PC-3 (cell line): Measurements from ENCODE around the gene PHKB. TPM values are rescaled to one million over a fixed set of nuclear protein-coding genes. Genes with fewer than 3 reads are reported as not detected.

Experiments
- ATAC-seq: fragments of 200-7000 bp; cut with Tn5 transposase; 2 replicates; pipeline ENCODE4 v1.9.1; 2020; ENCODE audit warnings: mild to moderate bottlenecking, moderate library complexity
- BruUV-seq: library from RNA; stranded (reverse); fragments of 400-500 nt; replicated peaks from 2 replicates; lab custom pipeline; 2021; lab: Mats Ljungman, UMichigan
- CTCF ChIA-PET: fragments of 300-600 bp; sonication (Branson Sonifier 250); formaldehyde crosslinking; loops from one replicate; lab custom pipeline; 2022; ENCODE audit warnings: antibody characterized with exemption; lab: Charles Lee
- POLR2A ChIA-PET: fragments of 300-600 bp; sonication (Branson Sonifier 250); formaldehyde crosslinking; loops from one replicate; lab custom pipeline; 2022; ENCODE audit warnings: antibody characterized with exemption; ENCODE audit not compliant: unreplicated experiment; lab: Charles Lee
- DNase-seq: peaks from one replicate; pipeline ENCODE4 v3.0.0-alpha.2; 2015
- H2AFZ ChIP-seq: fragments of 300-600 bp; sonication (generic); 2 replicates; pipeline ENCODE4 v1.6.0; 2016; ENCODE audit warnings: antibody characterized with exemption, low read length
- H3F3A ChIP-seq: fragments of 300-600 bp; sonication (generic); one replicate; pipeline ENCODE4 v1.6.0; 2017; ENCODE audit warnings: antibody characterized with exemption, low read length, control low read depth, mild to moderate bottlenecking; ENCODE audit not compliant: unreplicated experiment
- H3K27ac ChIP-seq: fragments of 300-600 bp; sonication (generic); 2 replicates; pipeline ENCODE4 v1.5.1; 2016; ENCODE audit warnings: mild to moderate bottlenecking, low read length
- H3K27me3 ChIP-seq: fragments of 300-600 bp; sonication (generic); 2 replicates; pipeline ENCODE4 v1.6.1; 2016; ENCODE audit warnings: low read length, mixed read lengths
- H3K36me3 ChIP-seq: fragments of 300-600 bp; sonication (generic); 2 replicates; pipeline ENCODE4 v1.6.1; 2016; ENCODE audit warnings: low read depth, mixed run types, low read length, mixed read lengths
- H3K4me1 ChIP-seq: fragments of 300-600 bp; sonication (generic); 2 replicates; pipeline ENCODE4 v1.5.1; 2016; ENCODE audit warnings: low read length; ENCODE audit not compliant: insufficient read depth
- H3K4me2 ChIP-seq: fragments of 300-600 bp; sonication (generic); 2 replicates; pipeline ENCODE4 v1.6.0; 2016; ENCODE audit warnings: low read length
- H3K4me3 ChIP-seq: fragments of 300-600 bp; sonication (generic); 2 replicates; pipeline ENCODE4 v1.5.1; 2016; ENCODE audit warnings: mild to moderate bottlenecking, low read length, mixed read lengths
- H3K79me2 ChIP-seq: fragments of 300-600 bp; sonication (generic); 2 replicates; pipeline ENCODE4 v1.6.1; 2017; ENCODE audit warnings: low read length, mixed read lengths
- H3K9ac ChIP-seq: fragments of 300-600 bp; sonication (generic); 2 replicates; pipeline ENCODE4 v1.6.0; 2016; ENCODE audit warnings: mild to moderate bottlenecking, low read length
- H3K9me2 ChIP-seq: fragments of 300-600 bp; sonication (generic); replicated peaks from 2 replicates; pipeline ENCODE4 v1.6.1; 2016; ENCODE audit warnings: mixed run types, low read length, mixed read lengths
- H3K9me3 ChIP-seq: fragments of 300-600 bp; sonication (generic); 2 replicates; pipeline ENCODE4 v1.6.1; 2016; ENCODE audit warnings: low read length, mixed read lengths
- H4K20me1 ChIP-seq: fragments of 300-600 bp; sonication (generic); 2 replicates; pipeline ENCODE4 v1.6.1; 2016; ENCODE audit warnings: low read length, mixed read lengths
- EZH2 ChIP-seq: fragments of 300-600 bp; sonication (generic); IDR thresholded peaks from one replicate; pipeline ENCODE4 v1.6.1; 2017; ENCODE audit warnings: antibody characterized with exemption, mild to moderate bottlenecking, low read length; ENCODE audit not compliant: unreplicated experiment
- EZH2phosphoT487 ChIP-seq: fragments of 300-600 bp; sonication (generic); IDR thresholded peaks from 2 replicates; pipeline ENCODE4 v1.6.1; 2018; ENCODE audit warnings: mild to moderate bottlenecking, antibody characterized with exemption, low read length, borderline replicate concordance
- intact Hi-C: fragments of 100-400 bp; cut with micrococcal nuclease; formaldehyde crosslinking; loops from 2 replicates; pipeline ENCODE4 v1.9.0; 2023
- total RNA-seq: library from RNA; depleted of rRNA; stranded (reverse); fragments of >200 nt; gene quantifications from 2 replicates; pipeline ENCODE4 v1.2.3, GENCODE V29; 2014
- TF ChIP-seq, protein P1 (sequence below): fragments of 300-600 bp; sonication (generic); conservative IDR thresholded peaks from 2 replicates; pipeline ENCODE4 v1.5.1; 2017; ENCODE audit warnings: antibody characterized with exemption, low read depth, mild to moderate bottlenecking, low read length

PHKB gene
- total RNA-seq, 1 experiment from 2014 or later: 31.8 TPM

DNA sequence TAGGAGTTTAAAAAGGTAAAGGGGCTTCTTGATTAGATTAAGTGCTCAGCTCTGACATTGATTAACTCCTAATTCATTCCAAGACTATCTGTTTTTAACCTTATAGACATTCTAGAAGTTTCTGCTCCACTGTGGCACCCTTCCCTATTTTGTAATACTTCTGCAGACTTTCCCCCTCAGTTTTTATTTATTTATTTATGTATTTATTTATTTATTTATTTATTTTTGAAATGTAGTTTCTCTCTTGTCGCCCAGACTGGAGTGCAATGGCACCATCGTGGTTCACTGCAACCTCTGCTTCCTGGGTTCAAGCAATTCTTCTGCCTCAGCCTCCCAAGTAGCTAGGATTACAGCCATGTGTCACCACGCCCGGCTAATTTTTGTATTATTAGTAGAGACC is 185.8 kb downstream of the PHKB start:
- CTCF ChIA-PET: no interaction called here
- TF ChIP-seq EZH2: no peak
- TF ChIP-seq, protein P1, sequence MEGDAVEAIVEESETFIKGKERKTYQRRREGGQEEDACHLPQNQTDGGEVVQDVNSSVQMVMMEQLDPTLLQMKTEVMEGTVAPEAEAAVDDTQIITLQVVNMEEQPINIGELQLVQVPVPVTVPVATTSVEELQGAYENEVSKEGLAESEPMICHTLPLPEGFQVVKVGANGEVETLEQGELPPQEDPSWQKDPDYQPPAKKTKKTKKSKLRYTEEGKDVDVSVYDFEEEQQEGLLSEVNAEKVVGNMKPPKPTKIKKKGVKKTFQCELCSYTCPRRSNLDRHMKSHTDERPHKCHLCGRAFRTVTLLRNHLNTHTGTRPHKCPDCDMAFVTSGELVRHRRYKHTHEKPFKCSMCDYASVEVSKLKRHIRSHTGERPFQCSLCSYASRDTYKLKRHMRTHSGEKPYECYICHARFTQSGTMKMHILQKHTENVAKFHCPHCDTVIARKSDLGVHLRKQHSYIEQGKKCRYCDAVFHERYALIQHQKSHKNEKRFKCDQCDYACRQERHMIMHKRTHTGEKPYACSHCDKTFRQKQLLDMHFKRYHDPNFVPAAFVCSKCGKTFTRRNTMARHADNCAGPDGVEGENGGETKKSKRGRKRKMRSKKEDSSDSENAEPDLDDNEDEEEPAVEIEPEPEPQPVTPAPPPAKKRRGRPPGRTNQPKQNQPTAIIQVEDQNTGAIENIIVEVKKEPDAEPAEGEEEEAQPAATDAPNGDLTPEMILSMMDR: no peak
- TF ChIP-seq EZH2phosphoT487: no peak

DNA sequence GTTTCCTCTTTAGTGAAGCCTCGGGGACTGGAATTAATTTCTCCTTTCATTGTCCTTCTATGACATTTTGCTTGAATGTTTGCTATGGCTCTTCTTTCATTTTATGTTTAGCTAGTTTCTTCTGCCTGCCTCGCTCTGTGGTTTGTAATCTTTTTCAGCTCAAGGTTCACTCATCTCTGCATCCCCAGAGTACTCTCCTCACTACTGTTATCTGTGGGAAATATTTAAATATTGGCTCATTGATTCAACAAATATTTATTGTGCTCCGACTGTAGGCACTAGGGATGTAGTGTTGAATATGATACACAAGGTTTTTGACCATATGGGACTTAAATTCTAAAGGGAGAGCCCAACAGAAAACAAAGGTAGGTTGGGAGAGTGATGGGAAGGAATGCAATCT is 195.9 kb downstream of the PHKB start:
- ChIA-PET POLR2A (no interaction called here), CTCF (no interaction called here)
- no TSS peak for BruUV-seq

More for the DNA sequence above, 185.8 kb downstream of the PHKB start:
- Histone ChIP-seq H4K20me1 (no peaks in the 10 kb centered on the region), H3K79me2 (no peaks in the 10 kb centered on the region), H3K4me1 (no peaks in the 10 kb centered on the region), H3F3A (no peaks in the 10 kb centered on the region), H3K27ac (no peak overlapping the region), H3K9ac (no peak overlapping the region), H2AFZ (no peak overlapping the region), H3K4me2 (no peak overlapping the region), H3K36me3 (no peaks in the 10 kb centered on the region), H3K9me2 (no peaks in the 10 kb centered on the region), H3K9me3 (no peaks in the 10 kb centered on the region), H3K27me3 (no peaks in the 10 kb centered on the region), H3K4me3 (no peak overlapping the region)
- DNase-seq (no peak), ATAC-seq (no peak)
- no TSS peak for BruUV-seq
- POLR2A ChIA-PET: no interaction called here
- intact Hi-C loops: no loop called here

DNA sequence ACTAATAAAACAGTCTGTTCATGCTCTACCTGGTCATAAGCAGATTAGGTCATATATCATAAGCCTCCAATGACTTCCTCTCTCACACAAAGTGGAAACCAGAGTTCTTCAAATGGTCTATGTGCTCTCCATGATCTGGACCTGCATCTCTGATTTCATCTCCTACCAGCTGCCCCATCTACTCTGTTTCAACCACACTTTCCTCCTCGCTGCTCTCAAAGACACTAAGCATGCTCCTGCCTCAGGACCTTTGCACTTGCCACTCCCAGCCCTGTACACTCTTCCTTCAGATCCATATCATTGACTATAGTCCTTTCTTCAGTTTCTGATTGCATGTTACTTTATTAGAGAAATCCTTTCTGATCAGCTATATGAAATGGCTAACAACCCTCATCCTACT is 196.8 kb downstream of the PHKB start:
- H4K20me1 ChIP-seq: no peaks in the 10 kb centered on the region
- ATAC-seq (no peak), DNase-seq (no peak)
- BruUV-seq: no TSS peak
- H3K27ac ChIP-seq: no peak overlapping the region
- H3K9me2 ChIP-seq: no peaks in the 10 kb centered on the region
- no peaks in the 10 kb centered on the region for H3K27me3 ChIP-seq
- H3K9me3 ChIP-seq: no peaks in the 10 kb centered on the region
- no peaks in the 10 kb centered on the region for H3K79me2 ChIP-seq
- no peak overlapping the region for H3K4me2 ChIP-seq
- H3K4me1 ChIP-seq: no peaks in the 10 kb centered on the region
- ChIA-PET POLR2A (no interaction called here), CTCF (no interaction called here)
- no peaks in the 10 kb centered on the region for H3K36me3 ChIP-seq
- intact Hi-C loops: no loop called here
- TF ChIP-seq, protein P1: no peak
- no peak for TF ChIP-seq EZH2phosphoT487
- no peak for TF ChIP-seq EZH2
- no peak overlapping the region for H3K4me3 ChIP-seq
- H2AFZ ChIP-seq: no peak overlapping the region
- no peaks in the 10 kb centered on the region for H3F3A ChIP-seq
- no peak overlapping the region for H3K9ac ChIP-seq

More for the DNA sequence above, 195.9 kb downstream of the PHKB start:
- Histone ChIP-seq H3K9ac (no peak overlapping the region), H3K36me3 (no peaks in the 10 kb centered on the region), H3K27ac (no peak overlapping the region), H2AFZ (no peak overlapping the region), H3K9me2 (no peaks in the 10 kb centered on the region), H3F3A (no peaks in the 10 kb centered on the region), H3K4me1 (no peaks in the 10 kb centered on the region), H3K4me3 (no peak overlapping the region), H3K27me3 (no peaks in the 10 kb centered on the region), H3K79me2 (no peaks in the 10 kb centered on the region), H3K9me3 (no peaks in the 10 kb centered on the region), H4K20me1 (no peaks in the 10 kb centered on the region), H3K4me2 (no peak overlapping the region)
- intact Hi-C loops: no loop called here
- ATAC-seq (no peak), DNase-seq (no peak)
- TF ChIP-seq EZH2: no peak
- TF ChIP-seq, protein P1: no peak
